Measurements from ENCODE around the gene FAM162A. TPM values are rescaled to one million over a fixed set of nuclear protein-coding genes. Genes with fewer than 3 reads are reported as not detected.

The FAM162A gene
- total RNA-seq, 1 donor from 2014 or later: 14.7 TPM

- TF ChIP-seq CTCF (IDR thresholded peaks at IDR 0.05; ENCODE audit: insufficient read depth, low read length, severe bottlenecking): no peak
- DNase-seq (ENCODE audit: low read depth) (peak; percentile 62), FAIRE-seq (no peak)
- Histone ChIP-seq H3K36me3 (ENCODE audit: control insufficient read depth, insufficient read depth, low read length) (peaks cover 1% of the 10 kb centered on the region), H3K4me3 (ENCODE audit: low read depth, low read length) (peak overlapping the region; percentile 61), H3K27me3 (ENCODE audit: control insufficient read depth, insufficient read depth, low read length) (no peaks in the 10 kb centered on the region)
Observed at GRCh38 chr3:122415104-122415744, 31.2 kb downstream of the FAM162A start.

- peak; percentile 94 for DNase-seq (ENCODE audit: low read depth)
- no peak for TF ChIP-seq CTCF (IDR thresholded peaks at IDR 0.05; ENCODE audit: insufficient read depth, low read length, severe bottlenecking)
- Histone ChIP-seq H3K27me3 (ENCODE audit: control insufficient read depth, insufficient read depth, low read length) (no peaks in the 10 kb centered on the region), H3K4me3 (ENCODE audit: low read depth, low read length) (peak within 1 kb of the TSS; percentile 61), H3K36me3 (ENCODE audit: control insufficient read depth, insufficient read depth, low read length) (peaks cover 1% of the 10 kb centered on the region)
- FAIRE-seq: peak; percentile 72
Observed at GRCh38 chr3:122415762-122416654, 32.0 kb downstream of the FAM162A start, which contains the start of gene WDR5B. TSS of gene WDR5B (minus strand) at chr3:122416062. CDS start at chr3:122415528, 534 bp downstream.

- Histone ChIP-seq H3K27me3 (ENCODE audit: control insufficient read depth, insufficient read depth, low read length) (no peaks in the 10 kb centered on the region), H3K36me3 (ENCODE audit: control insufficient read depth, insufficient read depth, low read length) (peaks cover 1% of the 10 kb centered on the region), H3K4me3 (ENCODE audit: low read depth, low read length) (peak overlapping the region; percentile 61)
- no peak for DNase-seq (ENCODE audit: low read depth)
- FAIRE-seq: no peak
- TF ChIP-seq CTCF (IDR thresholded peaks at IDR 0.05; ENCODE audit: insufficient read depth, low read length, severe bottlenecking): no peak
Observed at GRCh38 chr3:122416966-122417365, 33.0 kb downstream of the FAM162A start.

GRCh38 chr3:122421101-122421500 is 37.1 kb downstream of the FAM162A start:
- DNase-seq (ENCODE audit: low read depth) (no peak), FAIRE-seq (no peak)
- TF ChIP-seq CTCF (IDR thresholded peaks at IDR 0.05; ENCODE audit: insufficient read depth, low read length, severe bottlenecking): no peak
- Histone ChIP-seq H3K4me3 (ENCODE audit: low read depth, low read length) (no peak overlapping the region), H3K27me3 (ENCODE audit: control insufficient read depth, insufficient read depth, low read length) (no peaks in the 10 kb centered on the region), H3K36me3 (ENCODE audit: control insufficient read depth, insufficient read depth, low read length) (peaks cover 6% of the 10 kb centered on the region)

- no peaks in the 10 kb centered on the region for H3K27me3 ChIP-seq (ENCODE audit: control insufficient read depth, insufficient read depth, low read length)
- H3K4me3 ChIP-seq (ENCODE audit: low read depth, low read length): no peak overlapping the region
- DNase-seq (ENCODE audit: low read depth) (no peak), FAIRE-seq (no peak)
- H3K36me3 ChIP-seq (ENCODE audit: control insufficient read depth, insufficient read depth, low read length): peaks cover 10% of the 10 kb centered on the region
- no peak for TF ChIP-seq CTCF (IDR thresholded peaks at IDR 0.05; ENCODE audit: insufficient read depth, low read length, severe bottlenecking)
Observed at GRCh38 chr3:122421836-122422235, 37.9 kb downstream of the FAM162A start.
